ENCODE results near the gene SPINK1. TPM values are rescaled to one million over a fixed set of nuclear protein-coding genes. Genes with fewer than 3 reads are reported as not detected.

Gene SPINK1
- total and polyA plus RNA-seq, 2 of the 13 experiments (the other 11 are each of a cell fraction or from before 2014, with no cell fraction given) = 14.7 to 17.1 TPM

GRCh38 chr5:147835386-147835798 lies 3.9 kb upstream of the SPINK1 start (continued):
- TF ChIP-seq E2F1 (CRISPR knock-in tag; IDR thresholded peaks at IDR 0.05) = no peak
- TF ChIP-seq RCOR2 (CRISPR knock-in tag; IDR thresholded peaks at IDR 0.05) = peak; percentile 98
- TF ChIP-seq REST (IDR thresholded peaks at IDR 0.05; ENCODE audit: borderline replicate concordance in 1 of 2, low read depth in 1 of 2, low read length in 2 of 2) = peak in 1 of 2 experiments; percentile 88; a peak in 2 of 4 replicates
- no peak for TF ChIP-seq TOPORS (CRISPR knock-in tag; IDR thresholded peaks at IDR 0.05)
- TF ChIP-seq TSC22D2 (CRISPR knock-in tag; IDR thresholded peaks at IDR 0.05; ENCODE audit: borderline replicate concordance) = no peak
- TF ChIP-seq CBX2 (IDR thresholded peaks at IDR 0.05; ENCODE audit: low read depth, low read length) = no peak
- peak; percentile 86; the same call in 1 of the 2 replicates for TF ChIP-seq CBX2 (CRISPR knock-in tag; IDR thresholded peaks at IDR 0.05; ENCODE audit: low read depth)
- TF ChIP-seq HBP1 (CRISPR knock-in tag; IDR thresholded peaks at IDR 0.05; ENCODE audit: low read depth) = no peak; the same call in 1 of the 2 replicates
- TF ChIP-seq ZNF124 (CRISPR knock-in tag; IDR thresholded peaks at IDR 0.05) = peak; percentile 24; the same call in 1 of the 2 replicates
- TF ChIP-seq ZNF280B (CRISPR knock-in tag; IDR thresholded peaks at IDR 0.05; ENCODE audit: borderline replicate concordance) = no peak
- TF ChIP-seq ATF2 (CRISPR knock-in tag; IDR thresholded peaks at IDR 0.05) = peak; percentile 92
- TF ChIP-seq SP5 (CRISPR knock-in tag; IDR thresholded peaks at IDR 0.05; ENCODE audit: borderline replicate concordance, low read depth) = peak; percentile 80; the same call in 1 of the 2 replicates
- no peak for TF ChIP-seq PLSCR1 (CRISPR knock-in tag; IDR thresholded peaks at IDR 0.05; ENCODE audit: borderline replicate concordance)
- TF ChIP-seq SMAD1 (CRISPR knock-in tag; IDR thresholded peaks at IDR 0.05; ENCODE audit: borderline replicate concordance, low read depth) = no peak
- TF ChIP-seq RORA (CRISPR knock-in tag; IDR thresholded peaks at IDR 0.05) = no peak
- TF ChIP-seq ZNF691 (CRISPR knock-in tag; IDR thresholded peaks at IDR 0.05; ENCODE audit: borderline replicate concordance, low read depth) = 0 out of 2 replicates have a peak, but pooled peaks have one; percentile 30
- TF ChIP-seq CREBL2 (CRISPR knock-in tag; IDR thresholded peaks at IDR 0.05; ENCODE audit: borderline replicate concordance) = no peak
- TF ChIP-seq ZNF780A (CRISPR knock-in tag; IDR thresholded peaks at IDR 0.05) = peak; percentile 89; the same call in 1 of the 2 replicates

All from HepG2 (cell line).